Stimulated activated CD8-positive, alpha-beta memory T cell treated with anti-CD3 and anti-CD28 coated beads, Interleukin-15, amount 100 ng/mL, for 1 hour (primary cell): ENCODE measurements around the gene RBL1.
"Not testable (repeated sequence)": the region's sequence is repeated elsewhere in the genome, so short reads cannot be mapped to it uniquely, and the experiment has no call there.

Source experiments
- DNase-seq: peaks from one replicate; pipeline ENCODE4 v3.0.0-alpha.2; 2020; ENCODE audit warnings: low read depth

The RBL1 gene

GRCh38 chr20:37095599-37096414 is at the start of gene RBL1:
Gene RBL1, minus strand, starts transcription at chr20:37095997. Its CDS starts 69 bp downstream, at chr20:37095928.
- DNase-seq, result peak; percentile 64

- DNase-seq, result no peak
Measured at GRCh38 chr20:37144856-37145404, 49.1 kb upstream of the RBL1 start.

GRCh38 chr20:37142708-37143107 is 46.9 kb upstream of the RBL1 start:
- no peak for DNase-seq

- no peak for DNase-seq
Measured at GRCh38 chr20:37137547-37137946, 41.8 kb upstream of the RBL1 start.

- DNase-seq, result no peak
Measured at GRCh38 chr20:37133952-37134351, 38.2 kb upstream of the RBL1 start.

- DNase-seq, result no peak
Measured at GRCh38 chr20:37131486-37131885, 35.7 kb upstream of the RBL1 start.

- DNase-seq, result no peak
Measured at GRCh38 chr20:37128803-37129202, 33.0 kb upstream of the RBL1 start.

GRCh38 chr20:37126290-37126689 is 30.5 kb upstream of the RBL1 start:
- not testable (repeated sequence) for DNase-seq

- DNase-seq, result no peak
Measured at GRCh38 chr20:37123441-37123840, 27.6 kb upstream of the RBL1 start.

- DNase-seq, result no peak
Measured at GRCh38 chr20:37120497-37120896, 24.7 kb upstream of the RBL1 start.

GRCh38 chr20:37119356-37120036 is 23.7 kb upstream of the RBL1 start:
- DNase-seq, result no peak

- DNase-seq, result no peak
Measured at GRCh38 chr20:37114012-37114411, 18.2 kb upstream of the RBL1 start.

- DNase-seq, result no peak
Measured at GRCh38 chr20:37111926-37112455, 16.2 kb upstream of the RBL1 start.

GRCh38 chr20:37108676-37109075 is 12.9 kb upstream of the RBL1 start:
- no peak for DNase-seq

- DNase-seq, result no peak
Measured at GRCh38 chr20:37102571-37102970, 6.8 kb upstream of the RBL1 start.

- DNase-seq, result no peak
Measured at GRCh38 chr20:37096415-37097041, 731 bp upstream of the RBL1 start.

- DNase-seq, result no peak
Measured at GRCh38 chr20:37095108-37095598, 644 bp downstream of the RBL1 start.

- DNase-seq, result no peak
Measured at GRCh38 chr20:37090407-37090806, 5.4 kb downstream of the RBL1 start.

- peak; percentile 41 for DNase-seq
Measured at GRCh38 chr20:37081717-37082289, 14.0 kb downstream of the RBL1 start.

- DNase-seq, result no peak
Measured at GRCh38 chr20:37077009-37077408, 18.8 kb downstream of the RBL1 start.

- DNase-seq, result no peak
Measured at GRCh38 chr20:37075932-37076685, 19.7 kb downstream of the RBL1 start.
